ENCODE results near the gene CCDC28B. TPM values are rescaled to one million over a fixed set of nuclear protein-coding genes. Genes with fewer than 3 reads are reported as not detected.

The CCDC28B gene
- total RNA-seq, 4 donors from 2014 or later, result 2.7 to 12.0 (median 6.2) TPM

DNA sequence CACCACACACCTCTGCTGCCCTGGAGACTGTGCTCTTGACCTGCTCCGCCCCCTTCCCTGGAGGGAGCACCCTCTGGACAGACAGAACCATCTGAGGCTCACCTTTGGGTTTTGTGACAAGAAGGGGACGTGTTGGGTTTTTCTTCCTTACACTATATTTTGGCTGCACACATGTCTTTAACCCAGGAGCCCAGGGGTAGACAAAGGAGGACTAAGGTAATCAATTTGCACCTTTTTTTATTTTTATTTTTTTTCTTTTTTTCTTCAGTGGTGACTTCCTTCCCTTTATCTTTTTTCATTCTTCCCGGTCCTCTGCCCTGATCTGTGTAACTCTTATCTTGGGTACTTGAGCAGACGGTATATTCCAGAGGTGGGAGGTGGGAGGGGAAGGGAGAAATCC is 29.4 kb upstream of the CCDC28B start:
- Histone ChIP-seq H3K9me3 (no peaks in the 10 kb centered on the region), H3K4me3 (no peak overlapping the region), H3K4me1 (no peaks in the 10 kb centered on the region), H3K27ac (no peak overlapping the region), H3K36me3 (peaks cover 0 to 90% (median 32%) of the 10 kb centered on the region in 3 donors), H3K27me3 (no peaks in the 10 kb centered on the region)
- TF ChIP-seq POLR2A (IDR thresholded peaks at IDR 0.05) (no peak), EP300 (IDR thresholded peaks at IDR 0.05) (no peak)
- TF ChIP-seq, protein P1, sequence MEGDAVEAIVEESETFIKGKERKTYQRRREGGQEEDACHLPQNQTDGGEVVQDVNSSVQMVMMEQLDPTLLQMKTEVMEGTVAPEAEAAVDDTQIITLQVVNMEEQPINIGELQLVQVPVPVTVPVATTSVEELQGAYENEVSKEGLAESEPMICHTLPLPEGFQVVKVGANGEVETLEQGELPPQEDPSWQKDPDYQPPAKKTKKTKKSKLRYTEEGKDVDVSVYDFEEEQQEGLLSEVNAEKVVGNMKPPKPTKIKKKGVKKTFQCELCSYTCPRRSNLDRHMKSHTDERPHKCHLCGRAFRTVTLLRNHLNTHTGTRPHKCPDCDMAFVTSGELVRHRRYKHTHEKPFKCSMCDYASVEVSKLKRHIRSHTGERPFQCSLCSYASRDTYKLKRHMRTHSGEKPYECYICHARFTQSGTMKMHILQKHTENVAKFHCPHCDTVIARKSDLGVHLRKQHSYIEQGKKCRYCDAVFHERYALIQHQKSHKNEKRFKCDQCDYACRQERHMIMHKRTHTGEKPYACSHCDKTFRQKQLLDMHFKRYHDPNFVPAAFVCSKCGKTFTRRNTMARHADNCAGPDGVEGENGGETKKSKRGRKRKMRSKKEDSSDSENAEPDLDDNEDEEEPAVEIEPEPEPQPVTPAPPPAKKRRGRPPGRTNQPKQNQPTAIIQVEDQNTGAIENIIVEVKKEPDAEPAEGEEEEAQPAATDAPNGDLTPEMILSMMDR (IDR thresholded peaks at IDR 0.05), result no peak
- WGBS, 2 donors, result 85 to 88% methylated on average over 4 of the region's 4 CpGs
- no peak for DNase-seq (ENCODE audit: low spot score in 2 of 2)

DNA sequence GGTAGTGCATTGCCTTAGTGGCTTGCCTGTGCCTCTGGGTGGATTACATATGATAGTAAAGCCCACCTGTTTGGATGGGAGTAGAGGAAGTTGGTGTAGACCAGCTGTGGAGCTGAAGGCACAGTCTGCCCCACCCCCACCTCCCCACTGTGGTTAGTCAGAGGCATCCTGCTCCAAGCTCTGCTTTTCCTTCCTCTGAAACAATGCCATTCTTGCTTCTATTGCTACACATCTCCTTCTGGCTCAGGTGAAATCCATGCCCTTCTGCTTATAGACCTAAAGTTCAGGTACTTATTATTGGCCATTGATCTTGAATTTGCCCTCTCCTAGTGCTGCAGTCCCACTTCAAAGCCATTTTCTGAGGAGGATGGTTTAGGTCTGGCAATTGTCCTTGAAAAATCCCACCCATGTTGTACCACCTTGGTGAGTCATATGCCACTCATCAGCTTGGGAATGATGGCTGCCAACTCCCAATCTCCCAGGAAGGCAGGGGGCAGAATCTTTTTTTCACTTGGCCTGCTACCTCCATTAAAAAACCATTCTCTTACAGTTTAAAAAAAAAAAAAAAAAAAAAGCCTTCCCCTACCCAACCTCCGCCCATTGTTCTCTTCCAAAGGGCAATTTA is 27.7 kb upstream of the CCDC28B start:
- DNase-seq (ENCODE audit: low spot score in 2 of 2), result no peak
- no peaks in the 10 kb centered on the region for H3K4me1 ChIP-seq
- no peaks in the 10 kb centered on the region for H3K27me3 ChIP-seq
- no peak overlapping the region for H3K4me3 ChIP-seq
- WGBS, 2 donors, result 98 to 100% methylated on average over 1 of the region's 1 CpG
- H3K9me3 ChIP-seq, result no peaks in the 10 kb centered on the region
- peaks cover 0 to 73% (median 28%) of the 10 kb centered on the region in 3 donors for H3K36me3 ChIP-seq
- no peak for TF ChIP-seq POLR2A (IDR thresholded peaks at IDR 0.05)
- TF ChIP-seq, protein P1 (IDR thresholded peaks at IDR 0.05), result no peak
- no peak for TF ChIP-seq EP300 (IDR thresholded peaks at IDR 0.05)
- H3K27ac ChIP-seq, result no peak overlapping the region

DNA sequence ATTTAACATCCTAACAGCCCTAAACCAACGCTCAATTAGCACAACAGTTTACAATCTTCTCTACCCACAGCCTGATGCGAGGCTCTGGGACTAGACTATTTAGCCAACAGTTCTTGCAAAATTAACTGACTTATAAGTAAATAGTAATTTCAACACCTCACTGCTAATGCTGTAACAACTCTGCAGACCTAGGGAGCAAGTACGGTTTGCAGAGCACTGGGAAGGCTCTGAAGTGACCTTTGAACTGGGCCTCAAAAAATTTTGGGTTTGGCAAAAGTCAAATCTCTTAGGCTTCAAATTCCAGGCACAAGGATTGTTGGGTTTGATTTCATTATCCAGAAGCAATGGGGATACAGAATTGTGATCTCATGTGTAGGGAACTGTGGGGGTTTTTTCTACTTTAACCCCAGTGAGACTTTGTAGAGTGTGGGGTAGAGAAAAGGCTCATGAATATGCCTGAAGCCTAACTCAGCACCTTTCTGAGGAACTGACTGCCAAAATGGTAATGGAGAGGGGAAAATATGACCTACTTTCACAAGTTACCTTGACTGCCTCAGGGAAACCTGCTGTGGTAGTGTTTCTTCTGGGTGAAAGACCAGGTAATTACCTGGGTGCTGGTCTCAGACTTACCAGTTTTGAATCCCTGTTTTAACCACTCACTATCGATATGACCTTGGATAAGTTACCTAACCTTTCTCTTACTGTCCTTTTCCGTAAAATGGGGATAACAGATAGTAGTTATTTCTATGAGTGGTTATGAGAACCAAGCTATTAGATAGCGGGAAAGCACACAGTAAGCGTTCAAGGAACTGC is 21.8 kb upstream of the CCDC28B start:
- peak overlapping the region in 2 of 4 donors; percentile 75 to 77 for H3K4me3 ChIP-seq

DNA sequence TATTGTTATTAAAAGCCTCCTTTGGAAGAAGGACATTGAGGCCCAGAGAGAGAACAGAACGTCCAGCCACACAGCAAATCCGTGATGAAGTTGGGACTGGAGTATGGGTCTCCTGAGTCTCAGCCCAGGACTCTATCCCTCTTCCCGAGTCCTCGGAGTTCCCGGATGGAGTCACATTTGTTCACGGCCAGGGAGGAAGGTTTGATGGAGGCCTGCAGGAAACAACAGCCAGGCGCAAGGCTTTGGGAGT is 21.3 kb upstream of the CCDC28B start:
- DNase-seq (ENCODE audit: low spot score in 2 of 2), result no peak
- 10% methylated on average over 7 of the region's 7 CpGs for WGBS, 2 donors
- Histone ChIP-seq H3K4me1 (peaks cover 2 to 43% (median 27%) of the 10 kb centered on the region in 4 donors), H3K27ac (peak overlapping the region; percentile 87 to 97 (median 94)), H3K4me3 (peak overlapping the region; percentile 75 to 82 (median 80)), H3K27me3 (no peaks in the 10 kb centered on the region), H3K36me3 (peaks cover 0 to 38% (median 4%) of the 10 kb centered on the region in 3 donors), H3K9me3 (no peaks in the 10 kb centered on the region)
- TF ChIP-seq, protein P1 (IDR thresholded peaks at IDR 0.05), result no peak
- TF ChIP-seq POLR2A (IDR thresholded peaks at IDR 0.05), result no peak
- no peak for TF ChIP-seq EP300 (IDR thresholded peaks at IDR 0.05)

More for the DNA sequence above, 21.8 kb upstream of the CCDC28B start:
- 79 to 86% methylated on average over 7 of the region's 7 CpGs for WGBS, 2 donors
- Histone ChIP-seq H3K36me3 (peaks cover 0 to 37% (median 4%) of the 10 kb centered on the region in 3 donors), H3K4me1 (peaks cover 2 to 37% (median 26%) of the 10 kb centered on the region in 4 donors), H3K27ac (peak overlapping the region; percentile 87 to 97 (median 94)), H3K9me3 (no peaks in the 10 kb centered on the region), H3K27me3 (no peaks in the 10 kb centered on the region)
- no peak for DNase-seq (ENCODE audit: low spot score in 2 of 2)
- TF ChIP-seq EP300 (IDR thresholded peaks at IDR 0.05) (no peak), POLR2A (IDR thresholded peaks at IDR 0.05) (no peak)
- TF ChIP-seq, protein P1 (IDR thresholded peaks at IDR 0.05), result no peak

Measured in tibial nerve (tissue), 4 donors.